Osteocyte (in vitro differentiated cells): ENCODE data around the gene BLMH. TPM values are rescaled to one million over a fixed set of nuclear protein-coding genes. Genes with fewer than 3 reads are reported as not detected.

Experiments
- DNase-seq: peaks from one replicate; pipeline ENCODE4 v3.0.0; 2021; ENCODE audit warnings: mixed read lengths; ENCODE audit not compliant: unreplicated experiment; ENCODE audit errors: extremely low spot score
- H3K27ac Mint-ChIP-seq: one replicate; pipeline ENCODE4 v1.8.0; 2021; ENCODE audit warnings: mild to moderate bottlenecking, mixed read lengths; ENCODE audit not compliant: unreplicated experiment
- H3K27me3 Mint-ChIP-seq: one replicate; pipeline ENCODE4 v1.8.0; 2021; ENCODE audit warnings: mixed read lengths; ENCODE audit not compliant: unreplicated experiment
- H3K36me3 Mint-ChIP-seq: one replicate; pipeline ENCODE4 v1.8.0; 2021; ENCODE audit warnings: mixed read lengths; ENCODE audit not compliant: unreplicated experiment
- H3K4me1 Mint-ChIP-seq: one replicate; pipeline ENCODE4 v1.8.0; 2021; ENCODE audit warnings: mixed read lengths; ENCODE audit not compliant: unreplicated experiment
- H3K4me3 Mint-ChIP-seq: one replicate; pipeline ENCODE4 v1.8.0; 2021; ENCODE audit warnings: mild to moderate bottlenecking, moderate library complexity, mixed read lengths; ENCODE audit not compliant: unreplicated experiment
- H3K9me3 Mint-ChIP-seq: one replicate; pipeline ENCODE4 v1.8.0; 2021; ENCODE audit warnings: mixed read lengths; ENCODE audit not compliant: unreplicated experiment
- long read RNA-seq: library from polyadenylated mRNA; unstranded; transcript quantifications from one replicate; pipeline ENCODE4 v2.0.0, GENCODE V29; 2021
- total RNA-seq: library from RNA; stranded (reverse); gene quantifications from 2 replicates; pipeline ENCODE4 v1.2.1, GENCODE V29; 2021
- TF ChIP-seq, protein P1 (sequence below): fragments of 200-600 bp; sonication (generic); IDR thresholded peaks from 2 replicates; pipeline ENCODE4 v1.5.0; 2021; ENCODE audit warnings: antibody characterized with exemption, mild to moderate bottlenecking, moderate library complexity

BLMH gene, protein sequence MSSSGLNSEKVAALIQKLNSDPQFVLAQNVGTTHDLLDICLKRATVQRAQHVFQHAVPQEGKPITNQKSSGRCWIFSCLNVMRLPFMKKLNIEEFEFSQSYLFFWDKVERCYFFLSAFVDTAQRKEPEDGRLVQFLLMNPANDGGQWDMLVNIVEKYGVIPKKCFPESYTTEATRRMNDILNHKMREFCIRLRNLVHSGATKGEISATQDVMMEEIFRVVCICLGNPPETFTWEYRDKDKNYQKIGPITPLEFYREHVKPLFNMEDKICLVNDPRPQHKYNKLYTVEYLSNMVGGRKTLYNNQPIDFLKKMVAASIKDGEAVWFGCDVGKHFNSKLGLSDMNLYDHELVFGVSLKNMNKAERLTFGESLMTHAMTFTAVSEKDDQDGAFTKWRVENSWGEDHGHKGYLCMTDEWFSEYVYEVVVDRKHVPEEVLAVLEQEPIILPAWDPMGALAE
- 67.0 TPM in 2 replicates for total RNA-seq
- long read RNA-seq, transcript BLMH-201 (12 exons, 2,365 nt): major isoform, 404 of 442 reads
- long read RNA-seq, partial matches to known transcripts: 15 of 442 reads
- long read RNA-seq, other reads (novel, unspliced or antisense): 17 of 442 reads

DNA sequence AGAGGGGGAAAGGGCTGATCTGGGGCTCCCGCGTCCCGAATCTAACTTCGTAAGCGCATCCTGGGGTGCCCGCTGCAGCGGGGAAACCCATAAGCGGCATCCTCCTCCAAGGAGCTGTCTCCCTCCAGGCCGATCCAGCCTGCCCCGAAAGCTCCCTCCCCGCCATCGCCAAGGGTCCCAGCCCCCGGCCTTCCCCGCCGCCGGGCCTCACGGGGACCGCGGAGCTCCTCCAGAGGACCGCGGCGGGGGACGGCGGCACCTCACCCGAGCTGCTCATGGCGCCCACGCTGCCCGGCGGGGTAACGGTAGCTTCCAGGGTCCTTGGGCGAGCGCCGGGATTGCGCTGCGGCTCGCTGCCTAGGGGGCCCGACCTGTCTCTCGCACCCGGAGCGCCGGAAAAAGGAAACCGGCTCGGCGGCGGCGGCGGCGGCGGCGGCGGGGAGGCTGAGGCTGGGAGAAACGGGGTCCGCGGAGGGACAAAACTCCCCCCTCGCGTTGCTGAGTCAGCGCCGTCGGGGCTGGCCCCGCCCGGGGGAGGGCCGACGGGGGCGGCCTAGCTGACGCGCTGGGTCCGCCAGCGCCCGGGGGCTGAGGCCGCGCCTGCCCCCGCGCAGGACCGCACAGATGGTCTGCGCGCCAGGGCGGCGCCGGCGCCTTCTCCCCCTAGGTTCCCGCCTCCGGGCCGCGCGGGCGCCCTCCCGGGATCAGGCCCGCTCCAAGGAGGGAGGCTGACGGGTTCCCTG, at the start of gene BLMH:
Gene BLMH (minus strand): TSS at position 402 of the 743 bp plus-strand sequence. CDS start 125 bp downstream, at position 277.
- Mint-ChIP-seq H3K9me3 (no peaks in the 10 kb centered on the region), H3K27me3 (no peaks in the 10 kb centered on the region), H3K36me3 (peaks cover 11% of the 10 kb centered on the region), H3K4me3 (peak within 1 kb of the TSS; percentile 88), H3K4me1 (peaks cover 13% of the 10 kb centered on the region), H3K27ac (peak within 1 kb of the TSS; percentile 50)
- peak; percentile 90 for DNase-seq
- TF ChIP-seq, protein P1, sequence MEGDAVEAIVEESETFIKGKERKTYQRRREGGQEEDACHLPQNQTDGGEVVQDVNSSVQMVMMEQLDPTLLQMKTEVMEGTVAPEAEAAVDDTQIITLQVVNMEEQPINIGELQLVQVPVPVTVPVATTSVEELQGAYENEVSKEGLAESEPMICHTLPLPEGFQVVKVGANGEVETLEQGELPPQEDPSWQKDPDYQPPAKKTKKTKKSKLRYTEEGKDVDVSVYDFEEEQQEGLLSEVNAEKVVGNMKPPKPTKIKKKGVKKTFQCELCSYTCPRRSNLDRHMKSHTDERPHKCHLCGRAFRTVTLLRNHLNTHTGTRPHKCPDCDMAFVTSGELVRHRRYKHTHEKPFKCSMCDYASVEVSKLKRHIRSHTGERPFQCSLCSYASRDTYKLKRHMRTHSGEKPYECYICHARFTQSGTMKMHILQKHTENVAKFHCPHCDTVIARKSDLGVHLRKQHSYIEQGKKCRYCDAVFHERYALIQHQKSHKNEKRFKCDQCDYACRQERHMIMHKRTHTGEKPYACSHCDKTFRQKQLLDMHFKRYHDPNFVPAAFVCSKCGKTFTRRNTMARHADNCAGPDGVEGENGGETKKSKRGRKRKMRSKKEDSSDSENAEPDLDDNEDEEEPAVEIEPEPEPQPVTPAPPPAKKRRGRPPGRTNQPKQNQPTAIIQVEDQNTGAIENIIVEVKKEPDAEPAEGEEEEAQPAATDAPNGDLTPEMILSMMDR: no peak

GRCh38 chr17:30340801-30341356, 49.1 kb upstream of the BLMH start:
- no peaks in the 10 kb centered on the region for H3K27me3 Mint-ChIP-seq
- peak overlapping the region; percentile 90 for H3K27ac Mint-ChIP-seq
- H3K36me3 Mint-ChIP-seq: no peaks in the 10 kb centered on the region
- H3K4me3 Mint-ChIP-seq: peak overlapping the region; percentile 60
- TF ChIP-seq, protein P1: no peak
- no peaks in the 10 kb centered on the region for H3K9me3 Mint-ChIP-seq
- no peak for DNase-seq
- H3K4me1 Mint-ChIP-seq: peaks cover 40% of the 10 kb centered on the region

- H3K4me3 Mint-ChIP-seq: no peak overlapping the region
- no peaks in the 10 kb centered on the region for H3K27me3 Mint-ChIP-seq
- no peak for DNase-seq
- H3K9me3 Mint-ChIP-seq: no peaks in the 10 kb centered on the region
- no peaks in the 10 kb centered on the region for H3K36me3 Mint-ChIP-seq
- no peak overlapping the region for H3K27ac Mint-ChIP-seq
- H3K4me1 Mint-ChIP-seq: peaks cover 30% of the 10 kb centered on the region
- TF ChIP-seq, protein P1: no peak
Measured at GRCh38 chr17:30339086-30339485, 47.3 kb upstream of the BLMH start.

- H3K36me3 Mint-ChIP-seq: no peaks in the 10 kb centered on the region
- peaks cover 32% of the 10 kb centered on the region for H3K4me1 Mint-ChIP-seq
- no peaks in the 10 kb centered on the region for H3K27me3 Mint-ChIP-seq
- peak; percentile 57 for DNase-seq
- no peak overlapping the region for H3K4me3 Mint-ChIP-seq
- no peak overlapping the region for H3K27ac Mint-ChIP-seq
- H3K9me3 Mint-ChIP-seq: no peaks in the 10 kb centered on the region
- TF ChIP-seq, protein P1: no peak
Measured at GRCh38 chr17:30337393-30337999, 45.8 kb upstream of the BLMH start.
